T-helper 1 cell treated with Interleukin-12 subunit alpha and Interleukin-12 subunit beta and Interleukin-4 antibody, amounts not matched to agents 30 μg/mL and 1 μg/mL, for 36 hours (primary cell): ENCODE data around the gene ECEL1.

Experiments used
- H3K27ac Mint-ChIP-seq: one replicate; pipeline ENCODE4 v1.8.0; 2021; ENCODE audit warnings: mild to moderate bottlenecking, mixed read lengths
- H3K27me3 Mint-ChIP-seq: one replicate; pipeline ENCODE4 v1.8.0; 2021; ENCODE audit warnings: low read depth, mixed read lengths
- H3K36me3 Mint-ChIP-seq: one replicate; pipeline ENCODE4 v1.8.0; 2021; ENCODE audit warnings: low read depth, mixed read lengths
- H3K4me1 Mint-ChIP-seq: one replicate; pipeline ENCODE4 v1.8.0; 2021; ENCODE audit warnings: low read depth, mixed read lengths
- H3K4me3 Mint-ChIP-seq: one replicate; pipeline ENCODE4 v1.8.0; 2021; ENCODE audit warnings: mild to moderate bottlenecking, moderate library complexity, mixed read lengths
- H3K9me3 Mint-ChIP-seq: one replicate; pipeline ENCODE4 v1.8.0; 2021; ENCODE audit warnings: mixed read lengths

The ECEL1 gene

GRCh38 chr2:232513353-232513752, 25.7 kb upstream of the ECEL1 start:
- H3K9me3 Mint-ChIP-seq = no peaks in the 10 kb centered on the region
- H3K4me3 Mint-ChIP-seq = no peak overlapping the region
- no peaks in the 10 kb centered on the region for H3K36me3 Mint-ChIP-seq
- peaks cover 2% of the 10 kb centered on the region for H3K27me3 Mint-ChIP-seq
- no peak overlapping the region for H3K27ac Mint-ChIP-seq
- H3K4me1 Mint-ChIP-seq = no peaks in the 10 kb centered on the region

- Mint-ChIP-seq H3K36me3 (no peaks in the 10 kb centered on the region), H3K4me3 (no peak overlapping the region), H3K4me1 (no peaks in the 10 kb centered on the region), H3K27ac (no peak overlapping the region), H3K27me3 (no peaks in the 10 kb centered on the region), H3K9me3 (no peaks in the 10 kb centered on the region)
Observed at GRCh38 chr2:232512602-232513001, 25.0 kb upstream of the ECEL1 start.

GRCh38 chr2:232511336-232511890, 23.8 kb upstream of the ECEL1 start:
- H3K27me3 Mint-ChIP-seq = no peaks in the 10 kb centered on the region
- no peak overlapping the region for H3K4me3 Mint-ChIP-seq
- no peaks in the 10 kb centered on the region for H3K4me1 Mint-ChIP-seq
- no peak overlapping the region for H3K27ac Mint-ChIP-seq
- no peaks in the 10 kb centered on the region for H3K36me3 Mint-ChIP-seq
- no peaks in the 10 kb centered on the region for H3K9me3 Mint-ChIP-seq

- no peaks in the 10 kb centered on the region for H3K9me3 Mint-ChIP-seq
- no peak overlapping the region for H3K4me3 Mint-ChIP-seq
- H3K4me1 Mint-ChIP-seq = peaks cover 2% of the 10 kb centered on the region
- H3K27ac Mint-ChIP-seq = no peak overlapping the region
- no peaks in the 10 kb centered on the region for H3K36me3 Mint-ChIP-seq
- H3K27me3 Mint-ChIP-seq = peaks cover 23% of the 10 kb centered on the region
Observed at GRCh38 chr2:232508251-232508650, 20.6 kb upstream of the ECEL1 start.

- Mint-ChIP-seq H3K4me3 (no peak overlapping the region), H3K4me1 (peaks cover 4% of the 10 kb centered on the region), H3K27me3 (peaks cover 28% of the 10 kb centered on the region), H3K9me3 (no peaks in the 10 kb centered on the region), H3K27ac (no peak overlapping the region), H3K36me3 (no peaks in the 10 kb centered on the region)
Observed at GRCh38 chr2:232506709-232507108, 19.1 kb upstream of the ECEL1 start.

GRCh38 chr2:232505856-232506255, 18.2 kb upstream of the ECEL1 start:
- no peaks in the 10 kb centered on the region for H3K36me3 Mint-ChIP-seq
- H3K27ac Mint-ChIP-seq = no peak overlapping the region
- peaks cover 4% of the 10 kb centered on the region for H3K4me1 Mint-ChIP-seq
- no peak overlapping the region for H3K4me3 Mint-ChIP-seq
- no peaks in the 10 kb centered on the region for H3K9me3 Mint-ChIP-seq
- peaks cover 28% of the 10 kb centered on the region for H3K27me3 Mint-ChIP-seq

GRCh38 chr2:232504438-232504837, 16.8 kb upstream of the ECEL1 start:
- H3K9me3 Mint-ChIP-seq = no peaks in the 10 kb centered on the region
- peaks cover 4% of the 10 kb centered on the region for H3K4me1 Mint-ChIP-seq
- no peak overlapping the region for H3K27ac Mint-ChIP-seq
- no peaks in the 10 kb centered on the region for H3K36me3 Mint-ChIP-seq
- peak overlapping the region; percentile 21 for H3K4me3 Mint-ChIP-seq
- H3K27me3 Mint-ChIP-seq = peaks cover 32% of the 10 kb centered on the region

- Mint-ChIP-seq H3K27me3 (peaks cover 32% of the 10 kb centered on the region), H3K9me3 (no peaks in the 10 kb centered on the region), H3K27ac (no peak overlapping the region), H3K4me1 (peaks cover 4% of the 10 kb centered on the region), H3K36me3 (no peaks in the 10 kb centered on the region), H3K4me3 (no peak overlapping the region)
Observed at GRCh38 chr2:232503809-232504323, 16.2 kb upstream of the ECEL1 start.

- Mint-ChIP-seq H3K36me3 (no peaks in the 10 kb centered on the region), H3K27me3 (peaks cover 32% of the 10 kb centered on the region), H3K9me3 (no peaks in the 10 kb centered on the region)
Observed at GRCh38 chr2:232502911-232503808, 15.5 kb upstream of the ECEL1 start.

GRCh38 chr2:232502511-232502910, 14.9 kb upstream of the ECEL1 start:
- no peaks in the 10 kb centered on the region for H3K9me3 Mint-ChIP-seq
- peaks cover 4% of the 10 kb centered on the region for H3K4me1 Mint-ChIP-seq
- no peak overlapping the region for H3K27ac Mint-ChIP-seq
- peak overlapping the region; percentile 45 for H3K4me3 Mint-ChIP-seq
- H3K27me3 Mint-ChIP-seq = peaks cover 32% of the 10 kb centered on the region
- no peaks in the 10 kb centered on the region for H3K36me3 Mint-ChIP-seq

More at GRCh38 chr2:232502911-232503808, 15.5 kb upstream of the ECEL1 start:
- H3K4me3 Mint-ChIP-seq = no peak overlapping the region
- H3K27ac Mint-ChIP-seq = no peak overlapping the region
- H3K4me1 Mint-ChIP-seq = peaks cover 4% of the 10 kb centered on the region

- no peak overlapping the region for H3K27ac Mint-ChIP-seq
- H3K4me1 Mint-ChIP-seq = peaks cover 4% of the 10 kb centered on the region
- no peak overlapping the region for H3K4me3 Mint-ChIP-seq
- H3K27me3 Mint-ChIP-seq = peaks cover 32% of the 10 kb centered on the region
- no peaks in the 10 kb centered on the region for H3K36me3 Mint-ChIP-seq
- no peaks in the 10 kb centered on the region for H3K9me3 Mint-ChIP-seq
Observed at GRCh38 chr2:232501794-232502390, 14.3 kb upstream of the ECEL1 start.

GRCh38 chr2:232501331-232501771, 13.7 kb upstream of the ECEL1 start:
- Mint-ChIP-seq H3K36me3 (no peaks in the 10 kb centered on the region), H3K4me1 (peaks cover 4% of the 10 kb centered on the region), H3K9me3 (no peaks in the 10 kb centered on the region), H3K4me3 (no peak overlapping the region), H3K27me3 (peaks cover 32% of the 10 kb centered on the region), H3K27ac (no peak overlapping the region)

GRCh38 chr2:232498452-232498851, 10.8 kb upstream of the ECEL1 start:
- Mint-ChIP-seq H3K27me3 (peaks cover 10% of the 10 kb centered on the region), H3K4me1 (peaks cover 2% of the 10 kb centered on the region), H3K4me3 (no peak overlapping the region), H3K27ac (no peak overlapping the region), H3K9me3 (no peaks in the 10 kb centered on the region), H3K36me3 (no peaks in the 10 kb centered on the region)

- peaks cover 5% of the 10 kb centered on the region for H3K27me3 Mint-ChIP-seq
- no peak overlapping the region for H3K27ac Mint-ChIP-seq
- no peaks in the 10 kb centered on the region for H3K36me3 Mint-ChIP-seq
- no peak overlapping the region for H3K4me3 Mint-ChIP-seq
- no peaks in the 10 kb centered on the region for H3K4me1 Mint-ChIP-seq
- H3K9me3 Mint-ChIP-seq = no peaks in the 10 kb centered on the region
Observed at GRCh38 chr2:232497348-232497747, 9.7 kb upstream of the ECEL1 start.
